Neutrophil (primary cell): ENCODE results near the gene PRKG1.

Experiments used
- H3K27ac ChIP-seq: fragments of 200-600 bp; sonication (generic); 2 replicates; pipeline ENCODE4 v1.5.1; 2016; ENCODE audit warnings: mild to moderate bottlenecking, moderate library complexity
- H3K27me3 ChIP-seq: fragments of 200-600 bp; sonication (generic); 2 replicates; pipeline ENCODE4 v1.6.0; 2016; ENCODE audit warnings: mild to moderate bottlenecking
- H3K36me3 ChIP-seq: fragments of 200-600 bp; sonication (generic); 2 replicates; pipeline ENCODE4 v1.5.1; 2017
- H3K4me1 ChIP-seq, 2 experiments: fragments of 200-600 bp in 1 of 2; sonication (generic) in 1 of 2; 1 replicate in 1 of 2; 2 replicates in 1 of 2; pipeline versions ENCODE4 v1.5.1 to v1.6.1; 2013 to 2016; ENCODE audit warnings: low read depth in 1 of 2, low read length in 1 of 2, mild to moderate bottlenecking in 1 of 2, moderate library complexity in 1 of 2; ENCODE audit not compliant: control insufficient read depth in 1 of 2, insufficient read depth in 1 of 2
- H3K4me3 ChIP-seq, 2 experiments: fragments of 200-600 bp in 1 of 2; sonication (generic) in 1 of 2; 1 replicate in 1 of 2; 2 replicates in 1 of 2; pipeline ENCODE4 v1.5.1; 2013 to 2016; ENCODE audit warnings: low read depth in 1 of 2, low read length in 1 of 2, mild to moderate bottlenecking in 1 of 2, moderate library complexity in 1 of 2
- H3K9me3 ChIP-seq: fragments of 200-600 bp; sonication (generic); 2 replicates; pipeline ENCODE4 v1.5.1; 2016
- TF ChIP-seq, protein P1 (sequence below): fragments of 200-600 bp; sonication (generic); IDR thresholded peaks from 2 replicates; pipeline ENCODE4 v1.5.1; 2016; ENCODE audit warnings: antibody characterized with exemption

The PRKG1 gene

DNA sequence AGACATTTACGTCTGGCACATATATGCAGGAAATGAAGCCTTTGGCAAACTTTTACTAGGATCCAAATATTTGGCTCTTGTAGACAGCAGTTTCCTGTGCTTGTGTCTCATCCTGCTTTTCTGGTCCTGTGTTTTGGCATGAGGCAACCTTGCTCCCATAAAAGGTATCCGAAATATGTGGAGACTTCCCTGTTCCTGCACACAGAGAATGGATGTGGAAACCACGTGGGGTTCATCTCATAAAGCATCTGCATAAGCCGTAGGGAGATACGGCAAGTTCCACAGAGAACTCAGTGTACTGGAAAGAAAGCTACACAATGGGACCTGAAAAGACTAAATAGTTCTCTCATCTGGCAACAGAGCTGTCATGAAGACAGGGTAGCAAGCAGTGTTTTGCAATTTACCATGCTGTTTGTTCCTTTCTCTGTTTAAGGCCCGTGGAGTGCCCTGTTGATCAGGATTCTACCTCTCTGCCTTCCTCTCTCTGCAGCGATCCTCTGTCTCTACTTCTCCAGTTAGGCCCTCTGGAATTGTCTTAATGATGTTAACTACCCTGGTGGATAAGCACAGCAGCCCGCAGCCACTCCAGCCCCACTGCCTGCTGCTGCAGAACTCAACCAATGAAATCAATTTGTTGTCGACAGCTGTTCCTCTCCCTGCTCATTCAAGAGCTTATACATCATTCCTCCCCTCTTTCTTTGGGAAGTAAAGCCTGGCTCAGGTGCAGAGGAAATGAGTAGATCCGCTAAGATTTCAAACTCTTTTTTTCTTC, 331.5 kb downstream of the PRKG1 start:
- H3K9me3 ChIP-seq = no peaks in the 10 kb centered on the region
- no peaks in the 10 kb centered on the region for H3K36me3 ChIP-seq
- no peaks in the 10 kb centered on the region for H3K4me1 ChIP-seq
- no peaks in the 10 kb centered on the region for H3K27me3 ChIP-seq
- H3K4me3 ChIP-seq = no peak overlapping the region
- no peak overlapping the region for H3K27ac ChIP-seq
- TF ChIP-seq, protein P1, sequence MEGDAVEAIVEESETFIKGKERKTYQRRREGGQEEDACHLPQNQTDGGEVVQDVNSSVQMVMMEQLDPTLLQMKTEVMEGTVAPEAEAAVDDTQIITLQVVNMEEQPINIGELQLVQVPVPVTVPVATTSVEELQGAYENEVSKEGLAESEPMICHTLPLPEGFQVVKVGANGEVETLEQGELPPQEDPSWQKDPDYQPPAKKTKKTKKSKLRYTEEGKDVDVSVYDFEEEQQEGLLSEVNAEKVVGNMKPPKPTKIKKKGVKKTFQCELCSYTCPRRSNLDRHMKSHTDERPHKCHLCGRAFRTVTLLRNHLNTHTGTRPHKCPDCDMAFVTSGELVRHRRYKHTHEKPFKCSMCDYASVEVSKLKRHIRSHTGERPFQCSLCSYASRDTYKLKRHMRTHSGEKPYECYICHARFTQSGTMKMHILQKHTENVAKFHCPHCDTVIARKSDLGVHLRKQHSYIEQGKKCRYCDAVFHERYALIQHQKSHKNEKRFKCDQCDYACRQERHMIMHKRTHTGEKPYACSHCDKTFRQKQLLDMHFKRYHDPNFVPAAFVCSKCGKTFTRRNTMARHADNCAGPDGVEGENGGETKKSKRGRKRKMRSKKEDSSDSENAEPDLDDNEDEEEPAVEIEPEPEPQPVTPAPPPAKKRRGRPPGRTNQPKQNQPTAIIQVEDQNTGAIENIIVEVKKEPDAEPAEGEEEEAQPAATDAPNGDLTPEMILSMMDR = no peak

DNA sequence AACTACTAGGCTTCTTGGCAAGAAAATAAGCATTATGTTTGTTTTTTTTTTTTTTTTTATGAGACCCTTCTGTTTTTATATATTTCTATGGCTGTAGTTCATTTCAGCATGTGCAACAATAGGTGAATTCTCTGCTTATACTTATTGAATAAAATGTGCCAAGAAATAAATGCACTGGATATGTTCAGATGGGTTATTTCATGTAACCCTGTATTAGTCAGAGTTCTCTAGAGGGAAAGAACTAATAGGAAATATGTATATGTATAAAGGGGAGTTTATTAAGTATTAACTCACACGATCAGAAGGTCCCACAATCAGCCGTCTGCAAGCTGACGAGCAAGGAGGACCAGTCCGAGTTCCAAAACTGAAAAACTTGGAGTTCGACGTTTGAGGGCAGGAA, 332.3 kb downstream of the PRKG1 start:
- H3K27me3 ChIP-seq = no peaks in the 10 kb centered on the region
- no peak overlapping the region for H3K4me3 ChIP-seq

DNA sequence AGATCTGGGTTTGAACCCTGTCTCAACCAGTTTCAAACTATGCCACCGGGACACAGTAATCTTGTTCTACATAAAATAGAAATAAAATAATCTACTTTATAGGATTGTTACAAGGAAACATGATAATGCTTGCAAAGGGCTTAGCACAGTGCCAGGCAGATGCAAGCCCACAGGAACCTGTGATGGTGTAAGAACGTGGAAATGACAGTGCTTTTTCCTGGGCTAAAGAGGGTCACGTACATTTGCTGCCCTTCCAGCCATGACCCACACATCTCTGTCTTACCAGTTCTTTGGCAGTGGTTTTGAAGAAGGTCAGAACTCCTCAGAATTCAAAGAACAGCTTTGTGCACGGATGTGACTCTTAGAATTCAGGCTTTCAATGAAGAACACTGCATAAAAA, 342.2 kb downstream of the PRKG1 start:
- no peak overlapping the region for H3K4me3 ChIP-seq
- H3K4me1 ChIP-seq = no peaks in the 10 kb centered on the region
- no peak overlapping the region for H3K27ac ChIP-seq
- H3K27me3 ChIP-seq = no peaks in the 10 kb centered on the region
- no peaks in the 10 kb centered on the region for H3K36me3 ChIP-seq
- TF ChIP-seq, protein P1 = no peak
- H3K9me3 ChIP-seq = no peaks in the 10 kb centered on the region

More for the DNA sequence above, 332.3 kb downstream of the PRKG1 start:
- no peak overlapping the region for H3K27ac ChIP-seq
- H3K9me3 ChIP-seq = no peaks in the 10 kb centered on the region
- H3K36me3 ChIP-seq = no peaks in the 10 kb centered on the region
- TF ChIP-seq, protein P1 = no peak
- no peaks in the 10 kb centered on the region for H3K4me1 ChIP-seq

DNA sequence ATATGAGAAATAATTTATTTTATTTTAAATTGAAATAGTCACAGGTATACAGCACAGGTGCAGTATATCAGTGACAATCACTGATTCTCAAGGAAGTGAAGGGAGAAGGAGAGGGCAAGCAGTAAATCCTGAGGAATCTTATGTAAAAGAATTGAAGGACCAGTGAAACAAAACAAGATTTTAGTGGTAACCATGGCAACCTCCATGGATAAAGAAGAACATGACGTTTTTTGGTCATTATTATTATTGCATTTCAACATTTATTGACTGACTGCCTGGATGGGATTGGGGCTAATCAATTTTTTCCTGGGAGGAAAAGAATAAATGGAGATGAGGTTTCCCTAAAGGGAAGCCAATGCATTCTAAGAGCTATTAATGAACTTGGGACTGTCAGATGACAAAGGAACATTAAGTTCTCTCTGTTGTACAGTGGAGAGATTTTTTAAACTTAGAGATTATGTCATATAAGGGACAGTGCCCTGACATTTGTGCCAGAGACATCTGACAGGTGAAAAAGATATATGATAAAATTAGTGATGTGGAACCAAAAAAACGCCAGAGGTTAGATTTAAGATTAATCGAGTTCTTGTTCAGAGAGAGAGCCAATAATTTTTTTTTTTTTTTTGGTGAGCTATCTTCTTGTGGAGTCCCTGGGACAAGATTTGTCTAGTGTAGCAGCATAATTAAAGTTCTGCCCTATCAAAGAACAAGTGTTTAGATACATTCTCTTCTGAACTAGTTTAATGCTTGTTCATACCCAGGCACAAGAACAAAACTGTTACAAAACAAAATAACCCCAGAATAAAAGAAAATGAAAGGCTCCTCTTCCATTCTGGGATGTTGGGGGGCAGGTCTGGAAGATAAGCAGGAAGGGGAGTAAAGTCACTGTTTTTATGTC, 345.2 kb downstream of the PRKG1 start:
- Histone ChIP-seq H3K36me3 (no peaks in the 10 kb centered on the region), H3K9me3 (no peaks in the 10 kb centered on the region), H3K27ac (no peak overlapping the region), H3K4me1 (no peaks in the 10 kb centered on the region), H3K4me3 (no peak overlapping the region), H3K27me3 (no peaks in the 10 kb centered on the region)
- TF ChIP-seq, protein P1 = no peak

DNA sequence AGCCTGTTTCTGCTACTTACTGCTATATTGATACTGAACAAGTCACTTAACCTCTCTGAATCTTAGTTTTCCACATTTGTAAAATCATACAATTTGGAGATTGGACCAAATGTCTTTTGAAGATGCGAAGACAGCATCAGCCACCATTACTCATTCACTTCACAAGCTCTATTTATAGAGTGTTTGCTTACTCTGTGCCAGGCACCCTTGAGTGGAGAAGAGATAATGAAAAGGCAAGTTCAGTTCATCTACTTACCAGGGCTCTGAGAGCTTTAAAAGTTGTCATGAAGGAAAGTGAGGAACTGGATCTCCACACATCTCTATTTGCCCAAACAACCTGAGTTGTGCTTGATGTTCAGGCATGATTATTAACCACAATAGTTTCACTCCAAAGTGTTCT, 347.6 kb downstream of the PRKG1 start:
- Histone ChIP-seq H3K4me3 (no peak overlapping the region), H3K4me1 (no peaks in the 10 kb centered on the region), H3K9me3 (no peaks in the 10 kb centered on the region), H3K36me3 (no peaks in the 10 kb centered on the region), H3K27me3 (no peaks in the 10 kb centered on the region), H3K27ac (no peak overlapping the region)
- TF ChIP-seq, protein P1 = no peak
